Keratinocyte (primary cell): ENCODE measurements around the gene MEGF11. TPM values are rescaled to one million over a fixed set of nuclear protein-coding genes. Genes with fewer than 3 reads are reported as not detected.

ENCODE experiments used
- DNase-seq: peaks from one replicate; pipeline ENCODE4 v3.0.0-alpha.2; 2011; ENCODE audit warnings: low read depth, missing footprints, low spot score
- FAIRE-seq: peaks from 2 replicates; lab custom pipeline; 2011; peaks lifted over from hg19 to GRCh38; lab: Jason Lieb, UNC
- H2AFZ ChIP-seq: 2 replicates; pipeline ENCODE4 v1.6.0; 2012; ENCODE audit warnings: low read length, control low read depth, inconsistent platforms; ENCODE audit not compliant: control insufficient read depth
- H3K27ac ChIP-seq: 2 replicates; pipeline ENCODE4 v1.5.1; 2011; ENCODE audit warnings: low read length; ENCODE audit not compliant: control insufficient read depth, insufficient read depth
- H3K27me3 ChIP-seq: 3 replicates; pipeline ENCODE4 v1.6.0; 2011; ENCODE audit warnings: low read length; ENCODE audit not compliant: control insufficient read depth, insufficient read depth; ENCODE audit errors: extremely low read depth
- H3K36me3 ChIP-seq, 2 experiments: 2 replicates in 1 of 2; 3 replicates in 1 of 2; pipeline ENCODE4 v1.5.1; 2011; ENCODE audit warnings: low read length in 2 of 2, mild to moderate bottlenecking in 1 of 2; ENCODE audit not compliant: control insufficient read depth in 2 of 2, insufficient read depth in 2 of 2; ENCODE audit errors: extremely low read depth in 1 of 2
- H3K4me1 ChIP-seq: 3 replicates; pipeline ENCODE4 v1.5.1; 2011; ENCODE audit warnings: low read length; ENCODE audit not compliant: control insufficient read depth, insufficient read depth; ENCODE audit errors: extremely low read depth
- H3K4me2 ChIP-seq: 3 replicates; pipeline ENCODE4 v1.6.0; 2011; ENCODE audit warnings: low read depth, low read length; ENCODE audit not compliant: control insufficient read depth, insufficient read depth; ENCODE audit errors: extremely low read depth
- H3K4me3 ChIP-seq, 3 experiments: fragments of 200-600 bp in 1 of 3; sonication (generic) in 1 of 3; 2 replicates in 2 of 3; 3 replicates in 1 of 3; pipeline ENCODE4 v1.5.1; 2011 to 2016; ENCODE audit warnings: low read length in 3 of 3, mild to moderate bottlenecking in 3 of 3, control low read depth in 2 of 3, inconsistent platforms in 1 of 3, low read depth in 1 of 3, mixed read lengths in 1 of 3, mixed run types in 1 of 3, moderate library complexity in 1 of 3; ENCODE audit not compliant: control insufficient read depth in 2 of 3, insufficient read depth in 2 of 3; ENCODE audit errors: extremely low read depth in 1 of 3
- H3K79me2 ChIP-seq: 2 replicates; pipeline ENCODE4 v1.6.0; 2012; ENCODE audit warnings: low read length; ENCODE audit not compliant: control insufficient read depth, insufficient read depth
- H3K9ac ChIP-seq: 3 replicates; pipeline ENCODE4 v1.6.0; 2011; ENCODE audit warnings: low read length; ENCODE audit not compliant: control insufficient read depth, insufficient read depth; ENCODE audit errors: extremely low read depth
- H3K9me1 ChIP-seq: 3 replicates; pipeline ENCODE4 v1.6.0; 2011; ENCODE audit warnings: low read length; ENCODE audit not compliant: control insufficient read depth, insufficient read depth; ENCODE audit errors: extremely low read depth
- H3K9me3 ChIP-seq: 2 replicates; pipeline ENCODE4 v1.5.1; 2012; ENCODE audit warnings: low read depth, low read length; ENCODE audit not compliant: control insufficient read depth
- H4K20me1 ChIP-seq: 3 replicates; pipeline ENCODE4 v1.6.0; 2011; ENCODE audit warnings: low read length; ENCODE audit not compliant: control insufficient read depth, insufficient read depth; ENCODE audit errors: extremely low read depth
- CTCF ChIP-seq, 3 experiments: IDR thresholded peaks in 1 of 3; conservative IDR thresholded peaks in 1 of 3; optimal IDR thresholded peaks in 1 of 3; 2 replicates in 2 of 3; 3 replicates in 1 of 3; pipeline versions ENCODE3 to v1.5.1; 2011; ENCODE audit warnings: low read length in 3 of 3, mild to moderate bottlenecking in 3 of 3, moderate library complexity in 2 of 3, control low read depth in 1 of 3, inconsistent platforms in 1 of 3; ENCODE audit not compliant: insufficient read depth in 2 of 3; ENCODE audit errors: extremely low read depth in 1 of 3
- EZH2 ChIP-seq: IDR thresholded peaks from one replicate; pipeline ENCODE4 v1.6.1; 2012; ENCODE audit warnings: inconsistent platforms, mild to moderate bottlenecking, low read length, moderate library complexity
- dilution Hi-C: fragments of 300-500 bp; cut with MboI; formaldehyde crosslinking; loops from one replicate; pipeline ENCODE4 v1.7.0; 2020; ENCODE audit warnings: low sequenced_read_pairs; ENCODE audit not compliant: extremely low pct_ligation_motif_present
- polyA plus RNA-seq, 5 experiments: library from polyadenylated mRNA; depleted of rRNA in 3 of 5; stranded (reverse) in 3 of 5; stranded (forward) in 1 of 5; unstranded in 1 of 5; fragments of >200 nt; gene quantifications; 1 replicate in 1 of 5; 2 replicates in 3 of 5; 3 replicates in 1 of 5; pipeline versions ENCODE4 v1.2.1 to v1.2.3, GENCODE V29; 2011 to 2012; ENCODE audit warnings: missing spikeins in 2 of 5, low read depth in 1 of 5, low replicate concordance in 1 of 5

Gene MEGF11
- polyA plus RNA-seq, 1 donor (not counting 4 experiments of a cell fraction or from before 2014, with no cell fraction given): not detected

DNA sequence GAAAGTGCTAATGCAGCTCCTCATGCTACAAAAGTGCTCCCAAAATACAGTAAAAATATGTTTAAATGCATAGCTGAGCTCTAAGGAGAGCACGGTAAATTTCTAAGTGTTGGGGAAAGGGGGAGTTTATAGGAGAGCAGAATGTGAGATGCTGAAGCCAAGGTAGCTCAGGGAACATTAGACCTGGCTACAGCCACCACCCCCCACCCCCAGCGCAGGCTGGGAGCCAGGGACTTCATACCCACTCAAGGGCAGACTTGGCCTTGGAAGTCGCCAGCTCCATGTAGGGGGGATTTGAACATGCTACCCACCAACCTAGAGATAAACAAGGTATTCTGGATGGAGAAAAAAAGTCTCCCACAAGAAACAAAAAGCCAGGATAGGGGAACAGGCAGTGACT is 142.2 kb downstream of the MEGF11 start:
- H2AFZ ChIP-seq: no peak overlapping the region
- no peak overlapping the region for H3K4me3 ChIP-seq
- H3K9ac ChIP-seq: no peak overlapping the region
- DNase-seq (no peak), FAIRE-seq (no peak)
- dilution Hi-C loops: no loop called here
- H3K4me2 ChIP-seq: no peak overlapping the region
- no peak for TF ChIP-seq CTCF (optimal IDR thresholded peaks at IDR 0.05 in 1 of 3, IDR thresholded peaks at IDR 0.05 in 1 of 3, conservative IDR thresholded peaks at IDR 0.05 in 1 of 3; ENCODE audit: extremely low read depth in 1 of 3, insufficient read depth in 2 of 3, low read length in 3 of 3)
- no peak for TF ChIP-seq EZH2
- H3K4me1 ChIP-seq: peaks cover 3% of the 10 kb centered on the region
- no peaks in the 10 kb centered on the region for H3K36me3 ChIP-seq
- no peaks in the 10 kb centered on the region for H3K9me3 ChIP-seq
- H3K27me3 ChIP-seq: peaks cover 46% of the 10 kb centered on the region
- no peak overlapping the region for H3K27ac ChIP-seq
- no peaks in the 10 kb centered on the region for H3K79me2 ChIP-seq
- H3K9me1 ChIP-seq: no peaks in the 10 kb centered on the region
- no peaks in the 10 kb centered on the region for H4K20me1 ChIP-seq

DNA sequence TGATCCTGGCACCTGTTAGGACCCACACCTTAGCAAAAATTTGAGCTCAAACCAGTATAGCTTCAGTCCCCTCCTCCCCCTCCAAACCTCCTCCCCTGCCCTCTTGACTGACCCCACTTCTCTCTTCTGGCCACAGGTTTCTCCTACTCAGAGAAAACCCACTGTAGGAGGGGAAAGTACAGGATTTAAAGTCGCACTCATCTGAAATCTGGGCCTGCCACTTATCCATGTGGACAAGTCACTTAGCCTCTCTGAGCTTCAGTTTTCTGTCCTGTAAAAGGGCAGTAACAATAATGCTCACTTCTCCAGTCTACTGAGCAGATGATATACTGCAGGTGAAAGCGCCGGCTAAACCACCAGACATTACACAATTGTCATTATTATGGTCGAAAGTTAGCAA is 142.7 kb downstream of the MEGF11 start:
- no peak overlapping the region for H3K9ac ChIP-seq
- TF ChIP-seq EZH2 (no peak), CTCF (optimal IDR thresholded peaks at IDR 0.05 in 1 of 3, IDR thresholded peaks at IDR 0.05 in 1 of 3, conservative IDR thresholded peaks at IDR 0.05 in 1 of 3; ENCODE audit: extremely low read depth in 1 of 3, insufficient read depth in 2 of 3, low read length in 3 of 3) (no peak)
- no peak overlapping the region for H3K4me2 ChIP-seq
- H3K4me1 ChIP-seq: peaks cover 3% of the 10 kb centered on the region
- no peaks in the 10 kb centered on the region for H3K9me1 ChIP-seq
- H3K9me3 ChIP-seq: no peaks in the 10 kb centered on the region
- FAIRE-seq (no peak), DNase-seq (no peak)
- no peak overlapping the region for H3K4me3 ChIP-seq
- no peak overlapping the region for H3K27ac ChIP-seq
- dilution Hi-C loops: no loop called here
- H3K27me3 ChIP-seq: peaks cover 49% of the 10 kb centered on the region
- no peaks in the 10 kb centered on the region for H4K20me1 ChIP-seq
- no peaks in the 10 kb centered on the region for H3K36me3 ChIP-seq
- H2AFZ ChIP-seq: no peak overlapping the region
- H3K79me2 ChIP-seq: no peaks in the 10 kb centered on the region
